Esophagus muscularis mucosa (tissue), 3 donors: ENCODE results near the gene RRH.

Experiments used
- POLR2A ChIP-seq: fragments of 450-650 bp; IDR thresholded peaks from one replicate; pipeline ENCODE4 v1.6.1; 2017; ENCODE audit warnings: antibody characterized with exemption, moderate library complexity, mild to moderate bottlenecking, low read depth
- TF ChIP-seq, protein P1 (sequence below), 3 experiments: fragments of 200-600 bp in 2 of 3; fragments of 450-650 bp in 1 of 3; sonication (generic) in 2 of 3; IDR thresholded peaks; one replicate each; pipeline ENCODE4 v1.5.1; 2017 to 2019; ENCODE audit warnings: antibody characterized with exemption in 3 of 3, mild to moderate bottlenecking in 2 of 3, moderate library complexity in 1 of 3

DNA sequence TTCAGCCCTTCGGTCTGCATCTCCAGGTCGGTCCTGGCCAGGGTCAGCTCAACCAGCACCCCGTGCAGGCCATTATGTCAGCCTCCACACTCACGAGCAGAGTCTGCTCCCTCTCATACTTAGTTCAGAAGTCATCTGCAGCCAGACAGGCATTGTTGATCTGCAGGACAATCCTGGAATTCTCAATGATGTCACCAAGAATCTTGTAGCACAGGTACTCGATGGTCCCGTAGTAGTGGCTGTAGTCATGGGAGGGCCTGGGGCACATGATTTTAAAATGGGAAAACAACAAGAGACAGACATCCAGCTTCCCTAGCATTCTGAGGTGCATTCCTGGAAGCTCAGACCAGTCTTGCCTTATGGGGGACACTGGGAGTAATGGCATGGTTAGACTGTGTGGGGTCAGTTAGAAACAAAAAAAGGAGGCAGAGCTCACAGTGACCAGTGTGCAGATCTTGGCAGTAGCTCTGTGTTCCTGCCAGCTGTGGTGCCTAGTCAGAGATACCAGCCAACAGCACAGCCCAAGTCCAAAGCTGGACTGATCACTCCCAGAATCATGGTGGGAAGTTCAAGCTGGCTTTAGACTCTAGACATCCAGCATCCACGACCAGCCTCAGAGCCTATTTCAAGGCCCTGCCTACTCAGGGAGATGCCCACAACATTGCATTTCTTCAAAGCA lies 52.0 kb downstream of the RRH start:
- TF ChIP-seq POLR2A, result no peak
- TF ChIP-seq, protein P1, sequence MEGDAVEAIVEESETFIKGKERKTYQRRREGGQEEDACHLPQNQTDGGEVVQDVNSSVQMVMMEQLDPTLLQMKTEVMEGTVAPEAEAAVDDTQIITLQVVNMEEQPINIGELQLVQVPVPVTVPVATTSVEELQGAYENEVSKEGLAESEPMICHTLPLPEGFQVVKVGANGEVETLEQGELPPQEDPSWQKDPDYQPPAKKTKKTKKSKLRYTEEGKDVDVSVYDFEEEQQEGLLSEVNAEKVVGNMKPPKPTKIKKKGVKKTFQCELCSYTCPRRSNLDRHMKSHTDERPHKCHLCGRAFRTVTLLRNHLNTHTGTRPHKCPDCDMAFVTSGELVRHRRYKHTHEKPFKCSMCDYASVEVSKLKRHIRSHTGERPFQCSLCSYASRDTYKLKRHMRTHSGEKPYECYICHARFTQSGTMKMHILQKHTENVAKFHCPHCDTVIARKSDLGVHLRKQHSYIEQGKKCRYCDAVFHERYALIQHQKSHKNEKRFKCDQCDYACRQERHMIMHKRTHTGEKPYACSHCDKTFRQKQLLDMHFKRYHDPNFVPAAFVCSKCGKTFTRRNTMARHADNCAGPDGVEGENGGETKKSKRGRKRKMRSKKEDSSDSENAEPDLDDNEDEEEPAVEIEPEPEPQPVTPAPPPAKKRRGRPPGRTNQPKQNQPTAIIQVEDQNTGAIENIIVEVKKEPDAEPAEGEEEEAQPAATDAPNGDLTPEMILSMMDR (IDR thresholded peaks at IDR 0.05), result no peak
